ENCODE results near the gene TMEM250.

- TF ChIP-seq CTCF (IDR thresholded peaks at IDR 0.05) (no peak), POLR2A (IDR thresholded peaks at IDR 0.05) (no peak)
These were observed 33.3 kb upstream of the TMEM250 start for GRCh38 chr9:136151848-136152542.
